ENCODE data around the gene MT1X.

Gene MT1X

GRCh38 chr16:56695246-56695645 lies 13.0 kb downstream of the MT1X start:
- POLR2A ChIA-PET: interaction anchor here (0.8 kb wide), 1 partner anchor 91 kb away, joined by 3 read pairs; no protein-coding TSS in a partner anchor
- no peaks in the 10 kb centered on the region for H3K9me3 ChIP-seq (ENCODE audit: control insufficient read depth, insufficient read depth, low read depth, low read length)
- CTCF ChIA-PET: interaction anchor here (1.1 kb wide), 1 partner anchor 377 kb away, joined by 3 read pairs; no protein-coding TSS in a partner anchor

GRCh38 chr16:56697456-56698155 lies 15.3 kb downstream of the MT1X start:
- H3K9me3 ChIP-seq (ENCODE audit: control insufficient read depth, insufficient read depth, low read depth, low read length): no peaks in the 10 kb centered on the region
- CTCF ChIA-PET: interaction anchor here (0.7 to 1.5 kb wide), 5 partner anchors 15 to 120 kb away, joined by 3 to 8 read pairs (median 3); partner anchors contain the start of gene MT1X
- TF ChIP-seq ZNF791 (tag by site-specific recombination; IDR thresholded peaks at IDR 0.05): no peak
- peak; percentile 56 for TF ChIP-seq SETDB1 (IDR thresholded peaks at IDR 0.05; ENCODE audit: insufficient read length, low read length)
- no peaks in the 10 kb centered on the region for H3K36me3 ChIP-seq (ENCODE audit: control insufficient read depth in 2 of 2, insufficient read depth in 1 of 2, low read length in 2 of 2)
- no peaks in the 10 kb centered on the region for H3K4me1 ChIP-seq (ENCODE audit: control insufficient read depth, insufficient read depth, low read length)
- POLR2A ChIA-PET: no interaction called here
- H3K27ac ChIP-seq (ENCODE audit: extremely low read depth, low read depth, low read length): no peak overlapping the region
- no peak overlapping the region for H3K4me3 ChIP-seq (ENCODE audit: low read depth, low read length)

More at GRCh38 chr16:56695246-56695645, 13.0 kb downstream of the MT1X start:
- Histone ChIP-seq H3K4me3 (ENCODE audit: low read depth, low read length) (no peak overlapping the region), H3K36me3 (ENCODE audit: control insufficient read depth in 2 of 2, insufficient read depth in 1 of 2, low read length in 2 of 2) (no peaks in the 10 kb centered on the region), H3K4me1 (ENCODE audit: control insufficient read depth, insufficient read depth, low read length) (peaks cover 4% of the 10 kb centered on the region; the same call in 1 of the 2 replicates), H3K27ac (ENCODE audit: extremely low read depth, low read depth, low read length) (no peak overlapping the region)
- TF ChIP-seq SCRT1 (tag by site-specific recombination; IDR thresholded peaks at IDR 0.05; ENCODE audit: borderline replicate concordance) (no peak), ZNF76 (tag by site-specific recombination; IDR thresholded peaks at IDR 0.05; ENCODE audit: borderline replicate concordance, low read depth) (no peak), SETDB1 (IDR thresholded peaks at IDR 0.05; ENCODE audit: insufficient read length, low read length) (no peak), AEBP2 (tag by site-specific recombination; IDR thresholded peaks at IDR 0.05; ENCODE audit: borderline replicate concordance) (no peak), ZNF274 (IDR thresholded peaks at IDR 0.05; ENCODE audit: low read length) (no peak), ZNF274 (tag by site-specific recombination; IDR thresholded peaks at IDR 0.05; ENCODE audit: borderline replicate concordance) (no peak), ZNF248 (tag by site-specific recombination; IDR thresholded peaks at IDR 0.05) (no peak), OSR2 (tag by site-specific recombination; IDR thresholded peaks at IDR 0.05) (no peak), ZBTB17 (tag by site-specific recombination; IDR thresholded peaks at IDR 0.05) (no peak), ZNF521 (tag by site-specific recombination; IDR thresholded peaks at IDR 0.05) (no peak), ZNF561 (tag by site-specific recombination; IDR thresholded peaks at IDR 0.05; ENCODE audit: borderline replicate concordance) (no peak), ZNF791 (tag by site-specific recombination; IDR thresholded peaks at IDR 0.05) (no peak)

- Histone ChIP-seq H3K36me3 (ENCODE audit: control insufficient read depth in 2 of 2, insufficient read depth in 1 of 2, low read length in 2 of 2) (no peaks in the 10 kb centered on the region), H3K4me3 (ENCODE audit: low read depth, low read length) (no peak overlapping the region), H3K4me1 (ENCODE audit: control insufficient read depth, insufficient read depth, low read length) (no peaks in the 10 kb centered on the region), H3K9me3 (ENCODE audit: control insufficient read depth, insufficient read depth, low read depth, low read length) (no peaks in the 10 kb centered on the region), H3K27ac (ENCODE audit: extremely low read depth, low read depth, low read length) (no peak overlapping the region)
- POLR2A ChIA-PET: interaction anchor here (0.6 kb wide), 1 partner anchor 224 kb away, joined by 5 read pairs; no protein-coding TSS in a partner anchor
- CTCF ChIA-PET: interaction anchor here (0.7 to 4.4 kb wide), 7 partner anchors 15 to 123 kb away, joined by 3 to 66 read pairs (median 12); partner anchors contain the start of gene MT2A
- TF ChIP-seq TRIM28 (IDR thresholded peaks at IDR 0.05; ENCODE audit: borderline replicate concordance, low read length): no peak
- no peak for TF ChIP-seq ELK4 (IDR thresholded peaks at IDR 0.05; ENCODE audit: borderline replicate concordance, low read depth, low read length)
- no peak for TF ChIP-seq PRDM10 (tag by site-specific recombination; IDR thresholded peaks at IDR 0.05)
- no peak for TF ChIP-seq PRDM1 (tag by site-specific recombination; IDR thresholded peaks at IDR 0.05)
- TF ChIP-seq ZNF302 (tag by site-specific recombination; IDR thresholded peaks at IDR 0.05; ENCODE audit: low read depth): no peak
- no peak for TF ChIP-seq WT1 (tag by site-specific recombination; IDR thresholded peaks at IDR 0.05)
- no peak for TF ChIP-seq ZNF558 (tag by site-specific recombination; IDR thresholded peaks at IDR 0.05)
- no peak for TF ChIP-seq BCL11B (tag by site-specific recombination; IDR thresholded peaks at IDR 0.05; ENCODE audit: low read depth)
- no peak for TF ChIP-seq ZNF121 (tag by site-specific recombination; IDR thresholded peaks at IDR 0.05)
- TF ChIP-seq KLF9 (tag by site-specific recombination; IDR thresholded peaks at IDR 0.05; ENCODE audit: low read depth): no peak
Measured at GRCh38 chr16:56700195-56700594, 17.9 kb downstream of the MT1X start.
